Naive thymus-derived CD4-positive, alpha-beta T cell (primary cell): ENCODE data around the gene CALD1. TPM values are rescaled to one million over a fixed set of nuclear protein-coding genes. Genes with fewer than 3 reads are reported as not detected.

Experiments
- ATAC-seq: fragments of 150-1000 bp; cut with Tn5 transposase; 2 replicates; pipeline ENCODE4 v1.10.0; 2021; ENCODE audit warnings: mild to moderate bottlenecking, moderate library complexity
- CTCF ChIA-PET: fragments of 350-600 bp; sonication (Branson Sonifier 250); formaldehyde crosslinking; loops from one replicate; lab custom pipeline; 2021; ENCODE audit warnings: antibody characterized with exemption; lab: Charles Lee
- POLR2A ChIA-PET: fragments of 350-600 bp; sonication (Branson Sonifier 250); formaldehyde crosslinking; loops from one replicate; lab custom pipeline; 2021; ENCODE audit warnings: antibody characterized with exemption, inconsistent platforms; lab: Charles Lee
- DNase-seq, 9 donors: peaks; one replicate each; pipeline versions ENCODE4 v3.0.0 to v3.0.0-alpha.2; 2020 to 2022; ENCODE audit warnings: mixed read lengths in 1 of 9
- H3K27ac ChIP-seq: one replicate; pipeline ENCODE4 v1.7.0; 2013; ENCODE audit warnings: mild to moderate bottlenecking, low read depth, low read length, moderate library complexity
- H3K27me3 ChIP-seq, 2 donors: one replicate each; pipeline ENCODE4 v1.7.0; 2013; ENCODE audit warnings: low read length in 2 of 2, mild to moderate bottlenecking in 2 of 2, moderate library complexity in 2 of 2; ENCODE audit not compliant: control insufficient read depth in 2 of 2, insufficient read depth in 2 of 2
- H3K36me3 ChIP-seq, 3 experiments: 1 replicate in 2 of 3; 2 replicates in 1 of 3; pipeline ENCODE4 v1.7.0; 2013; ENCODE audit warnings: low read length in 3 of 3, mild to moderate bottlenecking in 3 of 3, moderate library complexity in 1 of 3; ENCODE audit not compliant: insufficient read depth in 3 of 3, control insufficient read depth in 2 of 3
- H3K4me1 ChIP-seq, 2 donors: one replicate each; pipeline ENCODE4 v1.7.0; 2013; ENCODE audit warnings: low read length in 2 of 2, mild to moderate bottlenecking in 2 of 2, moderate library complexity in 1 of 2; ENCODE audit not compliant: control insufficient read depth in 2 of 2, insufficient read depth in 2 of 2
- H3K4me3 ChIP-seq: 2 replicates; pipeline ENCODE4 v1.7.0; 2013; ENCODE audit warnings: mild to moderate bottlenecking, low read length
- H3K9me3 ChIP-seq, 3 experiments: 1 replicate in 2 of 3; 2 replicates in 1 of 3; pipeline ENCODE4 v1.7.0; 2013; ENCODE audit warnings: low read length in 3 of 3; ENCODE audit not compliant: control insufficient read depth in 2 of 3
- H3K27ac Mint-ChIP-seq, 9 donors: one replicate each; pipeline ENCODE4 v1.8.0; 2020 to 2022; ENCODE audit warnings: mixed read lengths in 9 of 9, mild to moderate bottlenecking in 8 of 9, moderate library complexity in 5 of 9, inconsistent platforms in 2 of 9
- H3K27me3 Mint-ChIP-seq, 5 donors: one replicate each; pipeline ENCODE4 v1.8.0; 2021 to 2022; ENCODE audit warnings: mixed read lengths in 5 of 5, mild to moderate bottlenecking in 1 of 5
- H3K36me3 Mint-ChIP-seq, 5 donors: one replicate each; pipeline ENCODE4 v1.8.0; 2020 to 2022; ENCODE audit warnings: mixed read lengths in 5 of 5, mild to moderate bottlenecking in 3 of 5, inconsistent platforms in 1 of 5
- H3K4me1 Mint-ChIP-seq, 7 donors: one replicate each; pipeline ENCODE4 v1.8.0; 2020 to 2022; ENCODE audit warnings: mixed read lengths in 7 of 7, mild to moderate bottlenecking in 3 of 7, inconsistent platforms in 1 of 7
- H3K4me3 Mint-ChIP-seq, 10 donors: one replicate each; pipeline ENCODE4 v1.8.0; 2020 to 2022; ENCODE audit warnings: mild to moderate bottlenecking in 10 of 10, mixed read lengths in 10 of 10, moderate library complexity in 6 of 10, inconsistent platforms in 2 of 10
- H3K9me3 Mint-ChIP-seq, 11 donors: one replicate each; pipeline ENCODE4 v1.8.0; 2020 to 2022; ENCODE audit warnings: mixed read lengths in 11 of 11, mild to moderate bottlenecking in 4 of 11, inconsistent platforms in 1 of 11, moderate library complexity in 1 of 11
- intact Hi-C, 2 donors: fragments of 100-400 bp; cut with micrococcal nuclease; formaldehyde crosslinking; loops; one replicate each; pipeline ENCODE4 v1.15.1; 2023
- polyA plus RNA-seq, 2 donors: library from polyadenylated mRNA; unstranded; fragments of 300-500 nt; fragmentation: Illumina TruSeq; gene quantifications; one replicate each; pipeline ENCODE4 v1.2.3, GENCODE V29; 2021
- total RNA-seq, 6 experiments: library from RNA in 5 of 6; stranded (reverse) in 5 of 6; gene quantifications; 1 replicate in 5 of 6; 2 replicates in 1 of 6; pipeline ENCODE4 v1.2.3 and lab custom pipeline; 2021 to 2026

CALD1 gene
- total and polyA plus RNA-seq, 7 experiments from 2014 or later = 0.27 to 2.0 (median 0.37) TPM; not detected in 1

GRCh38 chr7:134768243-134768642, 11.2 kb upstream of the CALD1 start:
- intact Hi-C loops = no loop called here
- H3K36me3 Mint-ChIP-seq = peaks cover 0 to 32% (median 8%) of the 10 kb centered on the region in 5 donors
- ATAC-seq (no peak), DNase-seq (no peak)
- Histone ChIP-seq H3K9me3 (no peaks in the 10 kb centered on the region), H3K36me3 (no peaks in the 10 kb centered on the region), H3K27me3 (no peaks in the 10 kb centered on the region), H3K27ac (no peak overlapping the region), H3K4me3 (no peak overlapping the region), H3K4me1 (no peaks in the 10 kb centered on the region)
- H3K9me3 Mint-ChIP-seq = no peaks in the 10 kb centered on the region
- POLR2A ChIA-PET = no interaction called here
- CTCF ChIA-PET = interaction anchor here (1.5 kb wide), 1 partner anchor 18 kb away, joined by 4 read pairs; no protein-coding TSS in a partner anchor
- H3K27me3 Mint-ChIP-seq = peaks cover 0 to 3% (median 0%) of the 10 kb centered on the region in 5 donors
- no peak overlapping the region for H3K4me3 Mint-ChIP-seq
- H3K27ac Mint-ChIP-seq = no peak overlapping the region
- H3K4me1 Mint-ChIP-seq = no peaks in the 10 kb centered on the region

- no peaks in the 10 kb centered on the region for H3K9me3 ChIP-seq
- Mint-ChIP-seq H3K36me3 (peaks cover 0 to 39% (median 7%) of the 10 kb centered on the region in 5 donors), H3K27me3 (peaks cover 0 to 3% (median 0%) of the 10 kb centered on the region in 5 donors), H3K4me3 (no peak overlapping the region), H3K4me1 (no peaks in the 10 kb centered on the region), H3K27ac (no peak overlapping the region), H3K9me3 (no peaks in the 10 kb centered on the region)
- ATAC-seq (no peak), DNase-seq (no peak)
- CTCF ChIA-PET = no interaction called here
- H3K27ac ChIP-seq = no peak overlapping the region
- POLR2A ChIA-PET = no interaction called here
- no peak overlapping the region for H3K4me3 ChIP-seq
- no peaks in the 10 kb centered on the region for H3K27me3 ChIP-seq
- H3K36me3 ChIP-seq = peaks cover 0 to 4% (median 0%) of the 10 kb centered on the region in 3 experiments
- intact Hi-C loops = no loop called here
- no peaks in the 10 kb centered on the region for H3K4me1 ChIP-seq
These were observed 8.8 kb upstream of the CALD1 start for GRCh38 chr7:134770676-134771075.

- ATAC-seq (no peak), DNase-seq (no peak)
- H3K4me1 ChIP-seq = no peaks in the 10 kb centered on the region
- peaks cover 0 to 4% (median 0%) of the 10 kb centered on the region in 3 experiments for H3K36me3 ChIP-seq
- Mint-ChIP-seq H3K4me3 (no peak overlapping the region), H3K27me3 (peaks cover 0 to 3% (median 0%) of the 10 kb centered on the region in 5 donors), H3K9me3 (no peaks in the 10 kb centered on the region), H3K27ac (no peak overlapping the region), H3K36me3 (peaks cover 0 to 36% (median 7%) of the 10 kb centered on the region in 5 donors), H3K4me1 (no peaks in the 10 kb centered on the region)
- no peak overlapping the region for H3K4me3 ChIP-seq
- H3K9me3 ChIP-seq = no peaks in the 10 kb centered on the region
- no peak overlapping the region for H3K27ac ChIP-seq
- no peaks in the 10 kb centered on the region for H3K27me3 ChIP-seq
- intact Hi-C loops = no loop called here
- CTCF ChIA-PET = no interaction called here
- POLR2A ChIA-PET = no interaction called here
These were observed 8.3 kb upstream of the CALD1 start for GRCh38 chr7:134771111-134771510.

- Mint-ChIP-seq H3K4me1 (no peaks in the 10 kb centered on the region), H3K9me3 (no peaks in the 10 kb centered on the region), H3K4me3 (no peak overlapping the region), H3K27me3 (no peaks in the 10 kb centered on the region), H3K36me3 (peaks cover 0 to 37% (median 7%) of the 10 kb centered on the region in 5 donors), H3K27ac (no peak overlapping the region)
- Histone ChIP-seq H3K9me3 (no peaks in the 10 kb centered on the region), H3K27me3 (no peaks in the 10 kb centered on the region), H3K4me1 (no peaks in the 10 kb centered on the region), H3K4me3 (no peak overlapping the region), H3K36me3 (peaks cover 0 to 4% (median 0%) of the 10 kb centered on the region in 3 experiments), H3K27ac (no peak overlapping the region)
- ChIA-PET POLR2A (no interaction called here), CTCF (no interaction called here)
- DNase-seq = no peak
- ATAC-seq = no peak
- intact Hi-C loops = no loop called here
These were observed 7.5 kb upstream of the CALD1 start for GRCh38 chr7:134771889-134772288.

- Histone ChIP-seq H3K27ac (no peak overlapping the region), H3K36me3 (peaks cover 0 to 4% (median 0%) of the 10 kb centered on the region in 3 experiments), H3K4me1 (no peaks in the 10 kb centered on the region), H3K27me3 (no peaks in the 10 kb centered on the region), H3K4me3 (no peak overlapping the region), H3K9me3 (no peaks in the 10 kb centered on the region)
- DNase-seq (no peak), ATAC-seq (no peak)
- Mint-ChIP-seq H3K9me3 (no peaks in the 10 kb centered on the region), H3K27ac (no peak overlapping the region), H3K27me3 (no peaks in the 10 kb centered on the region), H3K4me3 (no peak overlapping the region), H3K4me1 (no peaks in the 10 kb centered on the region), H3K36me3 (peaks cover 0 to 37% (median 7%) of the 10 kb centered on the region in 5 donors)
- intact Hi-C loops = no loop called here
- ChIA-PET POLR2A (interaction anchor here (0.6 kb wide), 1 partner anchor 16 kb away, joined by 5 read pairs; no protein-coding TSS in a partner anchor), CTCF (no interaction called here)
These were observed 7.0 kb upstream of the CALD1 start for GRCh38 chr7:134772401-134772800.

- POLR2A ChIA-PET = interaction anchor here (0.6 kb wide), 1 partner anchor 15 kb away, joined by 5 read pairs; no protein-coding TSS in a partner anchor
- CTCF ChIA-PET = no interaction called here
- Mint-ChIP-seq H3K27me3 (no peaks in the 10 kb centered on the region), H3K27ac (no peak overlapping the region), H3K4me3 (no peak overlapping the region), H3K36me3 (peaks cover 0 to 40% (median 7%) of the 10 kb centered on the region in 5 donors), H3K4me1 (no peaks in the 10 kb centered on the region), H3K9me3 (no peaks in the 10 kb centered on the region)
- peaks cover 0 to 4% (median 0%) of the 10 kb centered on the region in 3 experiments for H3K36me3 ChIP-seq
- H3K27ac ChIP-seq = no peak overlapping the region
- ATAC-seq (no peak), DNase-seq (no peak)
- no peaks in the 10 kb centered on the region for H3K9me3 ChIP-seq
- H3K27me3 ChIP-seq = no peaks in the 10 kb centered on the region
- intact Hi-C loops = no loop called here
- no peaks in the 10 kb centered on the region for H3K4me1 ChIP-seq
- H3K4me3 ChIP-seq = no peak overlapping the region
These were observed 6.3 kb upstream of the CALD1 start for GRCh38 chr7:134773164-134773563.

GRCh38 chr7:134774119-134774518, 5.3 kb upstream of the CALD1 start:
- H3K4me1 Mint-ChIP-seq = no peaks in the 10 kb centered on the region
- no peak overlapping the region for H3K4me3 Mint-ChIP-seq
- POLR2A ChIA-PET = no interaction called here
- H3K4me3 ChIP-seq = no peak overlapping the region
- intact Hi-C loops = loop anchor here in 1 of 2 donors (1.0 kb wide), 1 partner anchor 34 kb away; no protein-coding TSS in a partner anchor
- H3K27me3 ChIP-seq = no peaks in the 10 kb centered on the region
- peaks cover 0 to 42% (median 7%) of the 10 kb centered on the region in 5 donors for H3K36me3 Mint-ChIP-seq
- H3K9me3 ChIP-seq = no peaks in the 10 kb centered on the region
- no peak overlapping the region for H3K27ac ChIP-seq
- H3K4me1 ChIP-seq = no peaks in the 10 kb centered on the region
- no peaks in the 10 kb centered on the region for H3K27me3 Mint-ChIP-seq
- DNase-seq (no peak), ATAC-seq (no peak)
- H3K36me3 ChIP-seq = peaks cover 0 to 4% (median 0%) of the 10 kb centered on the region in 3 experiments
- CTCF ChIA-PET = no interaction called here
- no peak overlapping the region for H3K27ac Mint-ChIP-seq
- no peaks in the 10 kb centered on the region for H3K9me3 Mint-ChIP-seq
